Stimulated activated CD4-positive, alpha-beta T cell treated with anti-CD3 and anti-CD28 coated beads, Interleukin-15, amount 100 ng/mL, for 48 hours (primary cell): ENCODE measurements around the gene POLR3A.

ENCODE experiments used
- DNase-seq, 2 donors: peaks; one replicate each; pipeline ENCODE4 v3.0.0-alpha.2; 2020; ENCODE audit warnings: low read depth in 2 of 2

Gene POLR3A

GRCh38 chr10:77943121-77943901, 86.0 kb downstream of the POLR3A start:
- no peak for DNase-seq

- no peak for DNase-seq
Observed at GRCh38 chr10:77941790-77942189, 87.5 kb downstream of the POLR3A start.

- no peak for DNase-seq
Observed at GRCh38 chr10:77940627-77941026, 88.7 kb downstream of the POLR3A start.

DNA sequence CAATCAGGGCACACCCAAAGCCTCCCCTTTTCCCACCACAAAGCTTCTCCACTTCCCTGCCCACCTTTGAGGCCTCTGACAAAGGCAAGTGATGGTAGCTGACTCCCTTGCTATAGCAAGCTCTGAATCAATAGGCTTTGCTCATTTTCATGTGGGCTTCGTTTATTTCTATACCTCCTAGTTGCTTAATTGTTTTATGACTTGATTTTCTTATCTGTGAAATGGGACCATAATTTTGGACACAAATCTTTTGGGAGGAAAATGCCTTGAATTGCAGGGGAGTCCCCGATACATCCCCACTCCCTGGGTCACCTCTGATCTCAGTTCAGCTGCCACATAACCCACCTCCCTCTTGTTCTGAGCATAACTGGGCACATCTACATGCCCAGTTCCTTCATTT, 89.1 kb downstream of the POLR3A start:
- DNase-seq, result no peak

DNA sequence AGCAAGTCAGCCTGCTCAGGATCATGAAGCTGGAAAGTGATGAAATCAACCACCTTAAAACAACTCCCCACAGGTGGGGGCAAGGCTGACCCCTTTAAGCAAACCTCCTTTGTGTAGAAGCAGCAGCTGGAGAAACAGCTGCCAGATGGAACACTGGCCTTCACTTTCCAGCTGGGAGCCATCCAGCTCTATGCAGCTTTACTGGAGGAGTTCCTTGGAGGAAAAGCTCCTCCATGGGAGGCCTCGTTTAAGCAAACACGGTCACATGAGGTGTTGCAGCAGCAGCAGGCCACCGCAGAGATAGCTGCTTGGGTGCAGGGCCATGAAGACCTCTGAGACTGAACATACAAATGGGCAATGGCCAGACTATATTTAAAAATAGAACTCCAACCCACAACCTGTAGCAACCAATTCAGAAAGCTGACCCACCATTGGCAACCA, 89.7 kb downstream of the POLR3A start:
- DNase-seq, result no peak

DNA sequence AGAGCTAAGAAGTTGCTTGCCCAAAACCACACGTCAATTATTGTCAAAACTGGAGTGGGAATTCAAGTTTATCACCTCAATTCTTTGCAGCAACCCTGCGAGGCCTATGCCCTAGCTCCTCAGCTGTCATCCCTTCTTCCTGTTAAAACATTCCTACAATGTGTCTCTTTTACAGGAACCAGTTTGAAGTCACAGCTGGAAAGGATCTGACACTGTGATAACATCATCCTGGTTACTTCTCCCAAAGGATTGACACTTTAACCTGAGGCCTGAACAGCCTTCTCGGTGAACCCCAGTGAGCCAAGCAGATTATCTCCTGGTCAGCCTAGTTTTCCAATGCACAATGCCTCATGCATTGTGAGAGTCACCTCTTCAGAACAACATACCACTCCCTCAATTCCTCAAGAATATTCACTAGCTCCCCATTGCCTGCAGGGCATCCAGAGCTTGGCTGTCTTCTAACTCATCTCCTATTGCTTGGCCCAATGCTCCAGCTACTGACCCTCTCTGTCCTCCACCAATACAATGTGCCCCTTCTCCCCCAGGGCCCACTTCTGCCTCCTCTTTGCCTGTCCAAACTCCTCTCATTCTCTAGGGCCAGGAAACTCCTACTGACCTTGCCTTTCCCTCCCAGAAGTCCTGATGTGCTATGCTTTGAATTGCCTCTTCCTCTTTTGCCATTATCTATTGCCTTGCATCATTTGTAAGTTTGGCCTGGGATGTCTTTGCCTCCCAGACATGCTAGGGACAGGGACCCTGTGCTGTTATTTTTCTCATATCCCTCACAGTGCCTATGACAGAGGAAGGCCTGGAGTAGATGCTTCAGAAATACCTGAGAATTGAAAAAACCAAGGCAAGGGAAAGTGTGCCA, 92.4 kb downstream of the POLR3A start:
- no peak for DNase-seq

GRCh38 chr10:77932016-77932715, 97.1 kb downstream of the POLR3A start:
- DNase-seq, result no peak

GRCh38 chr10:77927402-77928246, 101.7 kb downstream of the POLR3A start:
- DNase-seq, result no peak

DNA sequence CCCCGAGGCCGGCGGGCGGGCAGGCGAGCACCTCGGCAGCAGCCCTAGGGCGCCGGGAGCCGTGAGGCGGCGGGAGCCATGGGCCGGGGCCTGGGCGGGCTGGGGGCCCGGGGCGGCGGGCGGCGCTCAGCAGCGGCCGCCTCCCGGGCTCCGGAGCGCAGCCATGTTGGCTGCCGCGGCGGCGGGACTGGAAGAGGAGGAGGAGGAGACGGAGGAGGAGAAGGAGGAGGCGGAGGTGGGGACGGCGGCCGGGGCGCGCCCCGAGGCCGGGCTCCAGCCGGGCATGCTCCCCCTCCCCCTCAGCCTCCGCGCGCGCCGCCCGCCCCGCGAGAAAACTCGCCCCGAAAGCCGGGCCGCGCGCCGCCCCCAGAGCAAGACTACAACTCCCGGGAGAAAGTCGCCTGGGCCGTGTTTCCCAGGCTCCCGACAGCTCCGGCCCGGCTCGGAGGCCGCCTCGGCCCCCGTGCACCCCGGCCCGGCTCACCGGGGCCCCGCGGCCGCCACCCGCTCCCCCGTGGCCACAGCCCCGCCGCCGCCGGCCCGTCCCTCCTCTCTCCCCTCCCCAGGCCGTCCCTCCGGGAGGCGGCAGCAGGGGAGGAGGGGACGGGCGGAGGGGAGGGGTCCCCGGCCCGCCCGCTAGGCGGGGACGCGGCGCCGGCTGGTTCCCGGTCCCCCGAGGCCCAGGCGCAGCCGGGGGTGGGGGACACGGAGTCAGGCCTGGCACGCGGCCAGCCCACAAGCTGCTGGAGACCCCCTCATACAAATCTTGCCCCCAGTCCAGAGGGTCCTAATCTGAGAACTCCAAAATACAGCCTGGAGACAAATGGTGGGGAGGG, 102.5 kb downstream of the POLR3A start, which contains the start of gene DLG5:
DLG5 (minus strand) TSS at position 190 of the 836 bp plus-strand sequence. CDS start 235 bp downstream, outside the sequence.
- peak in 1 of 2 donors; percentile 3 for DNase-seq

DNA sequence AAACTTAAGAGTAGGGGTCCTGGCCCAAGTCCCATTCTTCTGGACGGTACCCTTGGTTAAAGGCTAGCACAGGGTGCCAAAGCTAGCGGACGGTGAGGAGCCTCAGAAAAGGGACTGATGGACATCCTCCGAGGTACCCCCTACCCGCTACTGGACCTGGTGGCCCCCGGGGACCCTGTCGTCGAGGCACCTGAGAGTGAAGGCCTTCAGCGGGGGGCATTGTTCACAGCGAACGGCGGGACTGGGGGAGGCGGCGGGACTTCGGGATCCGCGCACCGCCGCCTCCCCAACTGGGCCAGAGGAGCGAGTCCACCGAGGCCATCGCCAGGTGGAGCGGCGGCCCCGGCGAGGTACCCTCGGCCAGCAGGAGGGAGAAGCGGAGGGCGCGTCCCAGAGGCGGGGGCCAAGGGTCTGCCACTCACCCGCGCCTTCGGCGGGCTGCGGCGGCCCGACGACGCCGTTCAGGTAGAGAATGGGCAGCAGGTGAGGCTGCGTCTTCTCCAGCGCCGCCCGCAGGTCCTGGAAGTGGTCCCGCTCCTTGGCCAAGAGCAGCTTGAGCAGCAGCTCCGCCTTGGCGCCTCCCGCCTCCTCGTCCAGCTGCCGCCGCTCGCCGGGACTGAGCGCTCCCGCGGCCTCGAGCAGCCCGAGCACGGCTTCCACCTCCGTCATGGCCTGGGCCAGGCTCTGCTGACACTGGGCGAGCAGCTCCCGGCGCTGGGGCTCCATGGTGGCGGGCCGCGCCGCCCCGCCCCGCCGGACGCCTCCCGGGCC, 103.3 kb downstream of the POLR3A start:
- DNase-seq, result peak in 1 of 2 donors; percentile 5

DNA sequence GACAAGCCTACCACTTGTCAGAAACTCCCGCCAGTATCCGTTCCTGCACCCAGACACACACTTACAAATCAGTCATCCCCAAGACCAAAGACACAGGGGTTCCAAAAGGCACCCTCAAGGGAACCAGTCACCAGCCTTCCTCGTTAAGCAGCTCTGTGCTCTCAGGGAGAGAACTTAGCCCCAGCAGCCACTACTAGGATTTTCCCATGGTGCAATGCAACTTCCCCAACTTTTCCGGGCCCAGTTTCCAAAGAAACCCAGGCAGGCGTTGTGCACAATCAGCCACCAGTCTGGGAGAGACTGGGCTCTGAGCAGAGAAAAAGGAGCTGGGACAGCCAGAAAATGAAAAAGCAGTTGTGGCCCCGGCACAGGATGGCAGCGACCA, 103.9 kb downstream of the POLR3A start:
- DNase-seq, result no peak

- no peak for DNase-seq
Observed at GRCh38 chr10:77922566-77923179, 106.6 kb downstream of the POLR3A start.

- no peak for DNase-seq
Observed at GRCh38 chr10:77922055-77922454, 107.3 kb downstream of the POLR3A start.

DNA sequence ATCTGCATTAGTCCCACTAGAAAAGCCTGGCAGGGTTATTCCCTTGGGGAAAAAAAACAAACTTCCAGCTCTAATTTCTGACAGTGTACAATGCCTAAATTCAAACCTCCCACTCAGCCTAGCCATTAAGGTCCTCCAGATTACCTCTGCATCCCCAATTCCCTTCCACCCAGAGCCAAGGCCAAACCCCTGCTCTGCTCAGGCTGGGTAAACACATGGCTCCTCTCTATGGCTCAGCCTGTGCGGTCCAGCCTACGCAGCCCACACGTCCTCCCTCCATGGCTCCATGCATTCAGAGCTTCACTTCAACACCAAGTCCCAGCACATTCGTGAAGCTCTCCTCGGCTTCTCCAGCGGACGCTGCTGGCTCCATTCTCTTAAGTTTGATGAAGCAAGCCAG, 107.9 kb downstream of the POLR3A start:
- no peak for DNase-seq

GRCh38 chr10:77920495-77920894, 108.8 kb downstream of the POLR3A start:
- DNase-seq, result no peak

- DNase-seq, result no peak
Observed at GRCh38 chr10:77919713-77920108, 109.6 kb downstream of the POLR3A start.
